ENCODE data around the gene FAM20A.

The FAM20A gene

DNA sequence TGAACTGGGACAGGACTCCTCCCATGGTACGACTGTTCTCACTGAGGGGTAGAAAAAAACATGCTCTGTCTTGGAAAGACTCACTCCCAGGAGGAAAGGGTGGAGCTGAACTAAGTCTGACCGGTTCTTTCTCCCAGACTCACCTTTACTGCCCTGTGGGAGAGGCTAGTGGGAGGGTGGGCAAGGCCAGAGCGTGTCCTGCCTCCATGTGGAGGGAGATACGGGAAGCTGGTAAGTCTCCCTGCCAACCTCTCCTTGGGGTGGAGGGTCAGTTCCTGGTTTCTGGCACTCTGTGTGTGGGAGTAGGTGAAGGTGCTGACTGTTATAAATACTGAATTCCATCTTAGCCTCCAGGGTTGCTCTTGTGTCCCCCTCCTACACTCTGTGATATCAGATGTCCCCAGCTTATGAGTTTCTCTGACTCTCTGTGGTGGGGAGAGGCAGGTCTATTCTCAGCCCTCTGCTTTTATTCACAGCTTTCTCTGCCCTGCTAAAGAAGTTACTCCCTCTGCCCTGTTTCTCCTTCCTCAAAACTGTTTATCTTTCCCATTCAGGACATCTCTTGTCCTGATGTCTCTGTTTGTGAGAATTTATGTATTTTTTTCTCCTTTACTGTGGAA, 26.9 kb upstream of the FAM20A start:
- H3K79me2 ChIP-seq (ENCODE audit: insufficient read depth, low read depth), result no peaks in the 10 kb centered on the region
- no peak overlapping the region for H2AFZ ChIP-seq (ENCODE audit: low read depth)
- H3K27me3 ChIP-seq (ENCODE audit: insufficient read depth, low read depth), result no peaks in the 10 kb centered on the region
- H3K4me1 ChIP-seq (ENCODE audit: low read depth, poor library complexity, severe bottlenecking), result no peaks in the 10 kb centered on the region
- H3K4me3 ChIP-seq (IDR thresholded peaks at IDR 0.05; ENCODE audit: insufficient read depth, low read depth, low read length), result no peak overlapping the region
- H3K27ac ChIP-seq, result no peak overlapping the region
- no peaks in the 10 kb centered on the region for H4K20me1 ChIP-seq (ENCODE audit: insufficient read depth)
- H3K36me3 ChIP-seq (ENCODE audit: insufficient read depth), result no peaks in the 10 kb centered on the region
- H3K9ac ChIP-seq, result no peak overlapping the region
- H3K4me2 ChIP-seq, result no peak overlapping the region
- TF ChIP-seq, protein P1, sequence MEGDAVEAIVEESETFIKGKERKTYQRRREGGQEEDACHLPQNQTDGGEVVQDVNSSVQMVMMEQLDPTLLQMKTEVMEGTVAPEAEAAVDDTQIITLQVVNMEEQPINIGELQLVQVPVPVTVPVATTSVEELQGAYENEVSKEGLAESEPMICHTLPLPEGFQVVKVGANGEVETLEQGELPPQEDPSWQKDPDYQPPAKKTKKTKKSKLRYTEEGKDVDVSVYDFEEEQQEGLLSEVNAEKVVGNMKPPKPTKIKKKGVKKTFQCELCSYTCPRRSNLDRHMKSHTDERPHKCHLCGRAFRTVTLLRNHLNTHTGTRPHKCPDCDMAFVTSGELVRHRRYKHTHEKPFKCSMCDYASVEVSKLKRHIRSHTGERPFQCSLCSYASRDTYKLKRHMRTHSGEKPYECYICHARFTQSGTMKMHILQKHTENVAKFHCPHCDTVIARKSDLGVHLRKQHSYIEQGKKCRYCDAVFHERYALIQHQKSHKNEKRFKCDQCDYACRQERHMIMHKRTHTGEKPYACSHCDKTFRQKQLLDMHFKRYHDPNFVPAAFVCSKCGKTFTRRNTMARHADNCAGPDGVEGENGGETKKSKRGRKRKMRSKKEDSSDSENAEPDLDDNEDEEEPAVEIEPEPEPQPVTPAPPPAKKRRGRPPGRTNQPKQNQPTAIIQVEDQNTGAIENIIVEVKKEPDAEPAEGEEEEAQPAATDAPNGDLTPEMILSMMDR (conservative IDR thresholded peaks at IDR 0.05; ENCODE audit: low read depth, low read length), result no peak

DNA sequence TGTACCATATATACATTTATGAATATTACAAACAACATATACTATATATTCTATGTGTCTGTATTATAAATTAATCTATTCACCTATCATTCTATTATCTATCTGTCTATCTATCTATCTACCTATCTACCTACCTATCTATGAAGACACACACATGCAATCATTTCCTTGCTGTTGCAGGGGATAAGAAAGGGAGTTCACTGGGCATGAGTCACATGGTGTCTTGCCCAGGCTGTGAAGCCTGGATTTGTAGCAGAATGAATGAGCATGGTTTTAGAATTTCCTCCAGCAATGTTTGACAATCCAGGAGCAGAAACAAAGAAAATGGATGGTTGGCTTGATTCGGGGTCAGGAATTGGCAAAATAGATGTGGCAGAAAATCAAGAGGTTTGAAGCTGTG, 23.2 kb upstream of the FAM20A start:
- no peaks in the 10 kb centered on the region for H3K27me3 ChIP-seq (ENCODE audit: insufficient read depth, low read depth)
- H3K4me1 ChIP-seq (ENCODE audit: low read depth, poor library complexity, severe bottlenecking), result no peaks in the 10 kb centered on the region
- no peak overlapping the region for H2AFZ ChIP-seq (ENCODE audit: low read depth)
- H3K4me3 ChIP-seq (IDR thresholded peaks at IDR 0.05; ENCODE audit: insufficient read depth, low read depth, low read length), result no peak overlapping the region
- H3K36me3 ChIP-seq (ENCODE audit: insufficient read depth), result no peaks in the 10 kb centered on the region
- TF ChIP-seq, protein P1 (conservative IDR thresholded peaks at IDR 0.05; ENCODE audit: low read depth, low read length), result no peak
- no peaks in the 10 kb centered on the region for H3K79me2 ChIP-seq (ENCODE audit: insufficient read depth, low read depth)
- no peak overlapping the region for H3K27ac ChIP-seq
- no peak overlapping the region for H3K4me2 ChIP-seq
- H3K9ac ChIP-seq, result no peak overlapping the region
- H4K20me1 ChIP-seq (ENCODE audit: insufficient read depth), result no peaks in the 10 kb centered on the region

DNA sequence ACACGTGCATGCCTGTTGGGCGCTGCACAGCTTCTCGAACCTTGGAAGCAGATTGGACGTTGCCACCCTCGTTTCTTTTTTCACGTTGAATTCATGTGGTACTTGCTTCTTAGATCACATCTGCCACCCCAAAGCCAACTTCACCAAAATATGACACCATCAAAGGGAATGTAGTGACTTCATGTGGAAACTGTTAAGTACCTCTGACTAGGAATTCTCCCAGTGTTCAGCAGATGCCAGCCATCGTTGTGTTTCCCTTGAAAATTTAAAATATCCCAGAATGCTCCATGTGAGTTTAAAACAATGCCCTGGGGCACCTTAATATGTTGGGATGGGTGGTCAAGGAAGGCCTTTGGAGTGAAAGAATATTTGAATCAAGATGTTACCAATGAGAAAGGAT, 22.6 kb upstream of the FAM20A start:
- Histone ChIP-seq H4K20me1 (ENCODE audit: insufficient read depth) (no peaks in the 10 kb centered on the region), H3K4me2 (no peak overlapping the region), H3K4me1 (ENCODE audit: low read depth, poor library complexity, severe bottlenecking) (no peaks in the 10 kb centered on the region), H3K9ac (no peak overlapping the region), H3K27ac (no peak overlapping the region), H3K27me3 (ENCODE audit: insufficient read depth, low read depth) (no peaks in the 10 kb centered on the region), H2AFZ (ENCODE audit: low read depth) (no peak overlapping the region), H3K36me3 (ENCODE audit: insufficient read depth) (no peaks in the 10 kb centered on the region), H3K4me3 (IDR thresholded peaks at IDR 0.05; ENCODE audit: insufficient read depth, low read depth, low read length) (no peak overlapping the region), H3K79me2 (ENCODE audit: insufficient read depth, low read depth) (no peaks in the 10 kb centered on the region)
- TF ChIP-seq, protein P1 (conservative IDR thresholded peaks at IDR 0.05; ENCODE audit: low read depth, low read length), result no peak

DNA sequence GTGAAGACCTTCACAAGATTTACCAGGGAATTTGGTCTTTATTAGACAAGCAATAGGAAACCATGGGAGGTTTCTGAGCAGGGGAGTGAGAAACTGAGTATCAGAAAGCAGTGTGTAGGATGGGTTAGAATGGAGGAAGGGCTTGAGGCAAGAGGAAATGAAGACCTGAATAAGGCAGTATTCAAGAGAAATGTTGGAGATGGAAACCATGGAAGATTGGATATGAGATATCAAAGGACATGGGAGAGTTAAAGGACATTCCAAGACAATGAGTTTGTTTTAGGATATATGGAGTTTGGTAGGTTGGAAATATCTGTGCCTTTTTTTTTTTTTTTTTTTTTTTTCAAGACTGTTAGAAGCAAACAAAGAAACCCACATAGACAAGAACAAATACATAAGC, 21.3 kb upstream of the FAM20A start:
- Histone ChIP-seq H3K79me2 (ENCODE audit: insufficient read depth, low read depth) (no peaks in the 10 kb centered on the region), H3K4me1 (ENCODE audit: low read depth, poor library complexity, severe bottlenecking) (no peaks in the 10 kb centered on the region), H3K4me2 (no peak overlapping the region), H2AFZ (ENCODE audit: low read depth) (no peak overlapping the region), H3K27me3 (ENCODE audit: insufficient read depth, low read depth) (no peaks in the 10 kb centered on the region), H3K9ac (no peak overlapping the region), H3K27ac (no peak overlapping the region), H3K4me3 (IDR thresholded peaks at IDR 0.05; ENCODE audit: insufficient read depth, low read depth, low read length) (no peak overlapping the region), H3K36me3 (ENCODE audit: insufficient read depth) (no peaks in the 10 kb centered on the region), H4K20me1 (ENCODE audit: insufficient read depth) (no peaks in the 10 kb centered on the region)
- TF ChIP-seq, protein P1 (conservative IDR thresholded peaks at IDR 0.05; ENCODE audit: low read depth, low read length), result no peak
